IMR-90 (cell line): Measurements from ENCODE around the gene FFAR3. TPM values are rescaled to one million over a fixed set of nuclear protein-coding genes. Genes with fewer than 3 reads are reported as not detected.

ENCODE experiments used
- ATAC-seq: fragments of 200-7000 bp; cut with Tn5 transposase; 2 replicates; pipeline ENCODE4 v1.9.1; 2020; ENCODE audit warnings: low read depth, mild to moderate bottlenecking, moderate library complexity
- BruUV-seq: library from RNA; stranded (reverse); fragments of 400-500 nt; replicated peaks from 2 replicates; lab custom pipeline; 2021; lab: Mats Ljungman, UMichigan
- CTCF ChIA-PET: fragments of 300-600 bp; formaldehyde crosslinking; extraction: SDS; loops from one replicate; lab custom pipeline; 2021; ENCODE audit warnings: antibody characterized with exemption; lab: Yijun Ruan, JAX
- POLR2A ChIA-PET: fragments of 300-600 bp; sonication (Branson Sonifier 250); formaldehyde crosslinking; loops from one replicate; lab custom pipeline; 2022; ENCODE audit warnings: antibody characterized with exemption; ENCODE audit not compliant: unreplicated experiment; lab: Charles Lee
- DNase-seq: peaks from one replicate; pipeline ENCODE4 v3.0.0; 2013
- H2AFZ ChIP-seq: replicated peaks from 2 replicates; pipeline ENCODE3; 2013; ENCODE audit warnings: low read length, mild to moderate bottlenecking; ENCODE audit not compliant: poor library complexity
- H2AK5ac ChIP-seq: 2 replicates; pipeline ENCODE4 v1.6.1; 2013; ENCODE audit warnings: low read depth, low read length, inconsistent platforms
- H2AK9ac ChIP-seq: replicated peaks from 2 replicates; pipeline ENCODE3; 2013; ENCODE audit warnings: mild to moderate bottlenecking, low read depth, low read length, moderate library complexity; ENCODE audit not compliant: poor library complexity
- H2BK120ac ChIP-seq: 2 replicates; pipeline ENCODE4 v1.6.1; 2013; ENCODE audit warnings: low read depth, low read length, inconsistent platforms
- H2BK15ac ChIP-seq: 3 replicates; pipeline ENCODE4 v1.6.1; 2013; ENCODE audit warnings: low read depth, low read length, inconsistent platforms
- H2BK20ac ChIP-seq: 2 replicates; pipeline ENCODE4 v1.6.1; 2013; ENCODE audit warnings: low read depth, mild to moderate bottlenecking, inconsistent platforms, low read length, moderate library complexity
- H2BK5ac ChIP-seq: 2 replicates; pipeline ENCODE4 v1.6.1; 2013; ENCODE audit warnings: mild to moderate bottlenecking, low read depth, low read length, inconsistent platforms; ENCODE audit not compliant: poor library complexity, severe bottlenecking
- H3K14ac ChIP-seq: replicated peaks from 2 replicates; pipeline ENCODE4 v1.6.1; 2013; ENCODE audit warnings: low read depth, low read length, inconsistent platforms
- H3K18ac ChIP-seq: 2 replicates; pipeline ENCODE4 v1.6.1; 2013; ENCODE audit warnings: low read depth, low read length, control low read depth
- H3K23ac ChIP-seq: 2 replicates; pipeline ENCODE4 v1.6.1; 2013; ENCODE audit warnings: low read depth, low read length, inconsistent platforms
- H3K27ac ChIP-seq: 2 replicates; pipeline ENCODE4 v1.5.1; 2013; ENCODE audit warnings: mild to moderate bottlenecking, control low read depth, low read length; ENCODE audit not compliant: insufficient read depth
- H3K27me3 ChIP-seq: 2 replicates; pipeline ENCODE4 v1.6.1; 2013; ENCODE audit warnings: low read length; ENCODE audit not compliant: control insufficient read depth, insufficient read depth
- H3K36me3 ChIP-seq: 2 replicates; pipeline ENCODE4 v1.6.1; 2013; ENCODE audit warnings: low read length, mixed read lengths; ENCODE audit not compliant: control insufficient read depth, insufficient read depth
- H3K4ac ChIP-seq: 2 replicates; pipeline ENCODE4 v1.6.1; 2013; ENCODE audit warnings: low read depth, low read length, inconsistent platforms
- H3K4me1 ChIP-seq: 2 replicates; pipeline ENCODE4 v1.6.1; 2013; ENCODE audit warnings: low read length, mixed read lengths; ENCODE audit not compliant: control insufficient read depth, insufficient read depth
- H3K4me2 ChIP-seq: 2 replicates; pipeline ENCODE4 v1.6.1; 2013; ENCODE audit warnings: low read depth, mild to moderate bottlenecking, control low read depth, low read length, moderate library complexity
- H3K4me3 ChIP-seq: 2 replicates; pipeline ENCODE4 v1.5.1; 2013; ENCODE audit warnings: low read depth, mild to moderate bottlenecking, control low read depth, low read length, moderate library complexity; ENCODE audit not compliant: insufficient read depth
- H3K56ac ChIP-seq: 2 replicates; pipeline ENCODE4 v1.6.1; 2013; ENCODE audit warnings: low read length, inconsistent platforms; ENCODE audit not compliant: insufficient read depth; ENCODE audit errors: extremely low read depth
- H3K79me1 ChIP-seq, 2 experiments: 2 replicates each; pipeline ENCODE4 v1.6.1; 2013; ENCODE audit warnings: low read length in 2 of 2, inconsistent platforms in 1 of 2, low read depth in 1 of 2
- H3K9ac ChIP-seq: 2 replicates; pipeline ENCODE4 v1.6.1; 2013; ENCODE audit warnings: low read depth, low read length, control low read depth
- H3K9me1 ChIP-seq: 2 replicates; pipeline ENCODE4 v1.6.1; 2013; ENCODE audit warnings: low read length, inconsistent platforms; ENCODE audit not compliant: insufficient read depth
- H3K9me3 ChIP-seq: 2 replicates; pipeline ENCODE4 v1.6.1; 2013; ENCODE audit warnings: low read length; ENCODE audit not compliant: control insufficient read depth, insufficient read depth
- H4K20me1 ChIP-seq: 2 replicates; pipeline ENCODE4 v1.6.1; 2013; ENCODE audit warnings: low read length, inconsistent platforms; ENCODE audit not compliant: insufficient read depth
- H4K5ac ChIP-seq: 2 replicates; pipeline ENCODE4 v1.6.1; 2013; ENCODE audit warnings: mild to moderate bottlenecking, low read depth, low read length, control low read depth
- H4K8ac ChIP-seq, 2 experiments: 2 replicates each; pipeline ENCODE4 v1.6.1; 2013; ENCODE audit warnings: low read depth in 2 of 2, low read length in 2 of 2, control low read depth in 1 of 2, inconsistent platforms in 1 of 2
- H4K91ac ChIP-seq: 2 replicates; pipeline ENCODE4 v1.6.1; 2013; ENCODE audit warnings: low read depth, low read length, inconsistent platforms; ENCODE audit not compliant: insufficient read depth
- BHLHE40 ChIP-seq: fragments of 150-350 bp; IDR thresholded peaks from 2 replicates; pipeline ENCODE4 v1.6.1; 2016; ENCODE audit warnings: mild to moderate bottlenecking, low read depth, low read length
- FOS ChIP-seq: fragments of 150-350 bp; IDR thresholded peaks from 2 replicates; pipeline ENCODE4 v1.6.1; 2016; ENCODE audit warnings: low read depth, low read length
- MAFK ChIP-seq: IDR thresholded peaks from 2 replicates; pipeline ENCODE4 v1.6.1; 2012; ENCODE audit warnings: low read depth, low read length, improper control_type of control experiment
- RAD21 ChIP-seq: IDR thresholded peaks from 2 replicates; pipeline ENCODE4 v1.6.1; 2012; ENCODE audit warnings: low read length, improper control_type of control experiment
- WGBS, 2 experiments: methylation state at CpG; one replicate each; pipeline versions ENCODE4 v1.1.5 to v1.1.7; 2013; ENCODE audit warnings: missing lambda C conversion rate in 2 of 2; ENCODE audit not compliant: insufficient read length in 1 of 2; ENCODE audit errors: extremely low coverage in 2 of 2; 5-methylcytosine and 5-hydroxymethylcytosine counted together
- dilution Hi-C: fragments of 300-500 bp; cut with HindIII; formaldehyde crosslinking; loops from one replicate; pipeline ENCODE4 v1.14.3; 2018; ENCODE audit warnings: low sequenced_read_pairs; ENCODE audit not compliant: unreplicated experiment
- in situ Hi-C: fragments of 300-500 bp; cut with MboI; formaldehyde crosslinking; loops from 3 replicates; pipeline ENCODE4 v1.14.3; 2019; ENCODE audit warnings: low sequenced_read_pairs, inconsistent platforms, mixed read lengths
- intact Hi-C: fragments of 100-400 bp; cut with micrococcal nuclease; formaldehyde crosslinking; loops from 2 replicates; pipeline ENCODE4 v1.10.0; 2022
- polyA plus RNA-seq, 3 experiments: library from polyadenylated mRNA; depleted of rRNA; stranded (reverse); fragments of >200 nt; gene quantifications; 2 replicates each; pipeline ENCODE4 v1.2.3, GENCODE V29; 2012; ENCODE audit warnings: low replicate concordance in 1 of 3
- total RNA-seq: library from RNA; depleted of rRNA; stranded (reverse); fragments of >200 nt; gene quantifications from 2 replicates; pipeline ENCODE4 v1.2.3, GENCODE V29; 2012
- TF ChIP-seq, protein P1 (sequence below): fragments of 150-350 bp; IDR thresholded peaks from 2 replicates; pipeline ENCODE4 v1.6.1; 2016; ENCODE audit warnings: low read depth, mild to moderate bottlenecking, low read length, moderate library complexity, borderline replicate concordance

The FFAR3 gene
- total and polyA plus RNA-seq, 2 of the 4 experiments (the other 2 are of a cell fraction), result not detected

DNA sequence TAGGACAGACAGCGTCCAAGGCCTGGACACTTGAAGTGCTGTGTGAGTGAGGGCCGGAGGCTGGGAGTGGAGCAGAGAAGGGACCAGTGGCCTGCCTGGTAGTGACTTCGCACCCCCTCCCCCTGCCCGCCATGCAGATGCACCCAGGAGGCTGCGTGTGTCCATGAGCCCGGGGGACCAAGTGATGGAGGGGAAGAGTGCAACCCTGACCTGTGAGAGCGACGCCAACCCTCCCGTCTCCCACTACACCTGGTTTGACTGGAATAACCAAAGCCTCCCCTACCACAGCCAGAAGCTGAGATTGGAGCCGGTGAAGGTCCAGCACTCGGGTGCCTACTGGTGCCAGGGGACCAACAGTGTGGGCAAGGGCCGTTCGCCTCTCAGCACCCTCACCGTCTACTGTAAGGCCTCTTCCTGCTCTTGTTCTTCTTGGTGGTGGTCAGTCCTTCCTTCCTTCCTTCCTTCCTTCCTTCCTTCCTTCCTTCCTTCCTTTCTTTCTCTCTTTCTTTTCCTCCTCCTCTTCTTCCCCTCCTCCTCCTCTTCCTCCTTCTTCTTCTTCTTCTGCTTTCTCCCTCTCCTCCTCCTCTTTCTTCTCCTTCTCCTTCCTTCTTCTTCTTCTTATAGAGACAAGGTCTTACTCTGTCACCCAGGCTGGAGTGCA, 16.6 kb upstream of the FFAR3 start:
- Histone ChIP-seq H3K4me1 (no peaks in the 10 kb centered on the region), H4K8ac (no peak overlapping the region), H2BK20ac (no peak overlapping the region), H2AK5ac (no peak overlapping the region), H3K27me3 (no peaks in the 10 kb centered on the region; the same call in 1 of the 2 replicates), H3K9me3 (no peaks in the 10 kb centered on the region), H3K4me3 (no peak overlapping the region), H3K14ac (no peak overlapping the region), H3K36me3 (no peaks in the 10 kb centered on the region), H3K18ac (no peak overlapping the region), H2BK15ac (no peak overlapping the region), H2AK9ac (no peak overlapping the region), H2BK120ac (no peak overlapping the region), H3K27ac (no peak overlapping the region), H3K56ac (no peak overlapping the region), H4K91ac (no peak overlapping the region), H4K20me1 (no peaks in the 10 kb centered on the region), H3K9me1 (no peaks in the 10 kb centered on the region), H2BK5ac (no peak overlapping the region), H3K4me2 (no peak overlapping the region), H3K79me1 (no peaks in the 10 kb centered on the region), H3K23ac (no peak overlapping the region), H3K4ac (no peak overlapping the region), H3K9ac (no peak overlapping the region), H4K5ac (no peak overlapping the region), H2AFZ (no peak overlapping the region)
- in situ Hi-C loops (loop anchor here (25.0 kb wide), 1 partner anchor 246 kb away; the partner anchor contains the start of gene PMIS2), intact Hi-C loops (no loop called here), dilution Hi-C loops (no loop called here)
- ATAC-seq (no peak), DNase-seq (no peak)
- BruUV-seq, result no TSS peak
- WGBS, 2 experiments, result no CpG with 5 or more reads among the region's 14 CpGs
- ChIA-PET CTCF (no interaction called here), POLR2A (no interaction called here)
- TF ChIP-seq MAFK, result no peak
- TF ChIP-seq RAD21, result no peak
- TF ChIP-seq FOS, result no peak
- no peak for TF ChIP-seq BHLHE40
- TF ChIP-seq, protein P1, sequence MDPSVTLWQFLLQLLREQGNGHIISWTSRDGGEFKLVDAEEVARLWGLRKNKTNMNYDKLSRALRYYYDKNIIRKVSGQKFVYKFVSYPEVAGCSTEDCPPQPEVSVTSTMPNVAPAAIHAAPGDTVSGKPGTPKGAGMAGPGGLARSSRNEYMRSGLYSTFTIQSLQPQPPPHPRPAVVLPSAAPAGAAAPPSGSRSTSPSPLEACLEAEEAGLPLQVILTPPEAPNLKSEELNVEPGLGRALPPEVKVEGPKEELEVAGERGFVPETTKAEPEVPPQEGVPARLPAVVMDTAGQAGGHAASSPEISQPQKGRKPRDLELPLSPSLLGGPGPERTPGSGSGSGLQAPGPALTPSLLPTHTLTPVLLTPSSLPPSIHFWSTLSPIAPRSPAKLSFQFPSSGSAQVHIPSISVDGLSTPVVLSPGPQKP, result no peak
